A549 (cell line): Measurements from ENCODE around the gene CAMKMT. TPM values are rescaled to one million over a fixed set of nuclear protein-coding genes. Genes with fewer than 3 reads are reported as not detected.
A peak's percentile ranks its signal among the peaks of the same experiment; 100 is the strongest.

ENCODE experiments used
- ATAC-seq, 2 experiments: fragments of 200-7000 bp in 1 of 2; fragments of >200 bp in 1 of 2; cut with Nextera tagmentation in 1 of 2; cut with Tn5 transposase in 1 of 2; 3 replicates each; pipeline versions ENCODE4 v1.8.0 to v1.9.1; 2018 to 2020; ENCODE audit warnings: mild to moderate bottlenecking in 1 of 2, moderate library complexity in 1 of 2
- CTCF ChIA-PET: fragments of 300-600 bp; sonication (Branson Sonifier 250); formaldehyde crosslinking; extraction: SDS; loops from one replicate; lab custom pipeline; 2021; ENCODE audit warnings: antibody characterized with exemption, inconsistent platforms; lab: Yijun Ruan, JAX
- POLR2A ChIA-PET: fragments of 350-600 bp; formaldehyde crosslinking; extraction: SDS; loops from one replicate; lab custom pipeline; 2021; ENCODE audit warnings: antibody characterized with exemption, inconsistent platforms; lab: Yijun Ruan, JAX
- DNase-seq, 2 experiments: peaks; one replicate each; pipeline versions ENCODE4 v3.0.0 to v3.0.0-alpha.2; 2011 to 2016; ENCODE audit warnings: low read depth in 1 of 2, low spot score in 1 of 2
- FAIRE-seq: peaks from 2 replicates; lab custom pipeline; 2011; peaks lifted over from hg19 to GRCh38; lab: Jason Lieb, UNC
- H3K27ac ChIP-seq, 2 experiments: fragments of >200 bp; sonication (Bioruptor Twin); formaldehyde crosslinking; 3 replicates each; pipeline ENCODE4 v1.5.1; 2016 to 2017
- H3K4me1 ChIP-seq: fragments of >200 bp; sonication (Bioruptor Twin); formaldehyde crosslinking; 3 replicates; pipeline ENCODE4 v1.6.1; 2016
- H3K4me2 ChIP-seq: fragments of >200 bp; sonication (Bioruptor Twin); formaldehyde crosslinking; 3 replicates; pipeline ENCODE4 v1.6.1; 2016
- H3K4me3 ChIP-seq: fragments of >200 bp; sonication (Bioruptor Twin); formaldehyde crosslinking; 3 replicates; pipeline ENCODE4 v1.5.1; 2016
- H3K9me3 ChIP-seq: fragments of >200 bp; sonication (Bioruptor Twin); formaldehyde crosslinking; 3 replicates; pipeline ENCODE4 v1.6.1; 2016
- ATOH8 ChIP-seq: fragments of 250-450 bp; sonication (Bioruptor Pico); IDR thresholded peaks from 2 replicates; pipeline ENCODE4 v1.5.0; 2020; ENCODE audit warnings: low read depth, mild to moderate bottlenecking, moderate library complexity
- BHLHE40 ChIP-seq: IDR thresholded peaks from 2 replicates; pipeline ENCODE4 v1.6.1; 2012; ENCODE audit warnings: low read depth, low read length, inconsistent platforms
- CBX2 ChIP-seq: fragments of 200-600 bp; sonication (generic); IDR thresholded peaks from 2 replicates; pipeline ENCODE4 v1.6.1; 2016; ENCODE audit warnings: low read depth, mild to moderate bottlenecking, borderline replicate concordance
- CBX8 ChIP-seq: fragments of 200-600 bp; sonication (generic); IDR thresholded peaks from 2 replicates; pipeline ENCODE4 v1.6.1; 2016
- ELK1 ChIP-seq: fragments of 150-350 bp; IDR thresholded peaks from 2 replicates; pipeline ENCODE4 v1.6.1; 2014; ENCODE audit warnings: low read depth, mild to moderate bottlenecking, low read length
- FOSL2 ChIP-seq, 2 experiments: fragments of 450-650 bp in 1 of 2; fragments of >200 bp in 1 of 2; sonication (Bioruptor Twin) in 1 of 2; formaldehyde crosslinking; IDR thresholded peaks; 2 replicates each; pipeline versions ENCODE4 v1.5.0 to v1.6.1; 2016 to 2020; ENCODE audit warnings: mild to moderate bottlenecking in 1 of 2, moderate library complexity in 1 of 2
- HDAC2 ChIP-seq: fragments of 200-600 bp; sonication (generic); IDR thresholded peaks from 2 replicates; pipeline ENCODE4 v1.6.1; 2016
- HEYL ChIP-seq: fragments of 250-450 bp; sonication (Bioruptor Pico); IDR thresholded peaks from 2 replicates; pipeline ENCODE4 v1.8.0; 2021; ENCODE audit warnings: mild to moderate bottlenecking, moderate library complexity
- HOXB13 ChIP-seq: fragments of 250-450 bp; sonication (Bioruptor Pico); IDR thresholded peaks from 2 replicates; pipeline ENCODE4 v1.5.0; 2020; ENCODE audit warnings: low read depth, mild to moderate bottlenecking, moderate library complexity
- KDM1A ChIP-seq: fragments of 200-600 bp; sonication (generic); IDR thresholded peaks from 2 replicates; pipeline ENCODE4 v1.6.1; 2016; ENCODE audit warnings: low read depth, mild to moderate bottlenecking
- NFE2L2 ChIP-seq: fragments of 150-350 bp; conservative IDR thresholded peaks from 2 replicates; pipeline ENCODE4 v1.6.1; 2014; ENCODE audit warnings: low read length
- NPAS2 ChIP-seq: fragments of 250-450 bp; sonication (Bioruptor Pico); IDR thresholded peaks from 2 replicates; pipeline ENCODE4 v1.8.0; 2022; ENCODE audit warnings: mild to moderate bottlenecking, moderate library complexity, borderline replicate concordance
- NR3C1 ChIP-seq: fragments of >200 bp; sonication (Bioruptor Twin); formaldehyde crosslinking; IDR thresholded peaks from 3 replicates; pipeline ENCODE4 v1.6.1; 2017
- PBX3 ChIP-seq: IDR thresholded peaks from 2 replicates; pipeline ENCODE4 v1.6.1; 2012
- PHF8 ChIP-seq: fragments of 200-600 bp; sonication (generic); IDR thresholded peaks from 2 replicates; pipeline ENCODE4 v1.6.1; 2016; ENCODE audit warnings: low read depth, mild to moderate bottlenecking, antibody characterized with exemption, moderate library complexity, borderline replicate concordance
- RAD21 ChIP-seq, 2 experiments: fragments of >200 bp in 1 of 2; sonication (Bioruptor Twin) in 1 of 2; formaldehyde crosslinking in 1 of 2; IDR thresholded peaks in 1 of 2; conservative IDR thresholded peaks in 1 of 2; 2 replicates in 1 of 2; 3 replicates in 1 of 2; pipeline ENCODE4 v1.6.1; 2012 to 2018; ENCODE audit warnings: inconsistent platforms in 1 of 2
- RARB ChIP-seq: fragments of 250-450 bp; sonication (Bioruptor Pico); IDR thresholded peaks from 2 replicates; pipeline ENCODE4 v1.8.0; 2021; ENCODE audit warnings: mild to moderate bottlenecking, moderate library complexity
- RCOR1 ChIP-seq: fragments of 150-350 bp; IDR thresholded peaks from 2 replicates; pipeline ENCODE4 v1.6.1; 2014; ENCODE audit warnings: antibody characterized with exemption, low read length, low read depth
- RFX5 ChIP-seq: fragments of 450-650 bp; IDR thresholded peaks from 2 replicates; pipeline ENCODE4 v1.7.1; 2014; ENCODE audit warnings: antibody characterized with exemption, mild to moderate bottlenecking, moderate library complexity
- RNF2 ChIP-seq: fragments of 200-600 bp; sonication (generic); IDR thresholded peaks from 2 replicates; pipeline ENCODE4 v1.6.1; 2016; ENCODE audit warnings: low read depth, mild to moderate bottlenecking, antibody characterized with exemption, moderate library complexity, borderline replicate concordance
- TP53 ChIP-seq: fragments of 250-450 bp; sonication (Bioruptor Pico); IDR thresholded peaks from 2 replicates; pipeline ENCODE4 v1.5.0; 2021; ENCODE audit warnings: mild to moderate bottlenecking, moderate library complexity
- USF2 ChIP-seq: fragments of 450-650 bp; IDR thresholded peaks from 2 replicates; pipeline ENCODE4 v1.6.1; 2014; ENCODE audit warnings: antibody characterized with exemption
- ZFP36 ChIP-seq: fragments of 450-650 bp; IDR thresholded peaks from 2 replicates; pipeline ENCODE4 v1.6.1; 2014; ENCODE audit warnings: borderline replicate concordance; ENCODE audit not compliant: partially characterized antibody
- ZSCAN20 ChIP-seq: fragments of 250-450 bp; sonication (Bioruptor Pico); IDR thresholded peaks from 2 replicates; pipeline ENCODE4 v1.8.0; 2022; ENCODE audit warnings: mild to moderate bottlenecking, moderate library complexity
- WGBS: methylation state at CpG from one replicate; pipeline ENCODE4 v1.1.6; 2017; ENCODE audit errors: missing lambda C conversion rate; 5-methylcytosine and 5-hydroxymethylcytosine counted together
- polyA plus RNA-seq, 4 experiments: library from polyadenylated mRNA; depleted of rRNA in 3 of 4; stranded (reverse); fragments of >200 nt; fragmentation: RNase III in 1 of 4; extraction: RNeasy Plus Mini Kit Qiagen cat#74134 plus additional on column Dnase treatment in 1 of 4; gene quantifications; 2 replicates in 3 of 4; 3 replicates in 1 of 4; pipeline ENCODE4 v1.2.3, GENCODE V29; 2011 to 2017
- TF ChIP-seq, protein P1 (sequence below): fragments of >200 bp; sonication (Bioruptor Twin); formaldehyde crosslinking; IDR thresholded peaks from 2 replicates; pipeline ENCODE4 v1.6.1; 2016
- TF ChIP-seq, protein P2 (sequence below): fragments of 250-450 bp; sonication (Bioruptor Pico); IDR thresholded peaks from 2 replicates; pipeline ENCODE4 v1.5.0; 2021; ENCODE audit warnings: mild to moderate bottlenecking, moderate library complexity, borderline replicate concordance

The CAMKMT gene
- polyA plus RNA-seq, 2 of the 4 experiments (the other 2 are of a cell fraction) = 6.5 to 15.7 TPM

DNA sequence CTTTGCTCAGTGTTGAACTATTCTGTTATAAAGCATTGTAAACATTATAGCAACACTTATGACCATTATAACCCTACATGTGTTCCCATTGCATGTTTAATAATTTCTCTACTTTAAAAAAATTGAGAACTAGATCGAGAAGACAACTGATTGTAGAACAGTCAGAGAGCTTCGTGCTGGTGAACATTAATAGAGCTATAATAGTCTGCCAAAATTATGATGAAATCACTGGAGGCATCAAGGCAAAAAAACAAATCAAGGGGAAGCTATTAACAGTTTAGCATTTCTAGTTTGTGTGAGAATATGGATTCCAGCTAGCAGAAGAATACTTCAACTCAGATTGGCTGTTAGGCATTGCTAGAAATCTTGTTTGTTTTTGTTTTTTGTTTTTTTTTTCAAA lies 284.2 kb downstream of the CAMKMT start:
- 36% methylated on average over 2 of the region's 2 CpGs for WGBS
- FAIRE-seq = peak; percentile 23
- ChIA-PET POLR2A (no interaction called here), CTCF (interaction anchor here (0.7 to 1.5 kb wide), 2 partner anchors 22 to 848 kb away, joined by 3 to 4 read pairs; no protein-coding TSS in a partner anchor)
- ATAC-seq = no peak
- Histone ChIP-seq H3K27ac (no peak overlapping the region), H3K9me3 (no peaks in the 10 kb centered on the region), H3K4me3 (no peak overlapping the region), H3K4me2 (no peak overlapping the region), H3K4me1 (no peaks in the 10 kb centered on the region)
- DNase-seq = no peak
- TF ChIP-seq USF2 (no peak), PBX3 (no peak), ATOH8 (CRISPR knock-in tag) (no peak), TP53 (CRISPR knock-in tag) (no peak), NPAS2 (CRISPR knock-in tag) (no peak), ELK1 (no peak), HDAC2 (no peak)
- TF ChIP-seq, protein P1, sequence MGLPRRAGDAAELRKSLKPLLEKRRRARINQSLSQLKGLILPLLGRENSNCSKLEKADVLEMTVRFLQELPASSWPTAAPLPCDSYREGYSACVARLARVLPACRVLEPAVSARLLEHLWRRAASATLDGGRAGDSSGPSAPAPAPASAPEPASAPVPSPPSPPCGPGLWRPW = no peak
- TF ChIP-seq, protein P2, sequence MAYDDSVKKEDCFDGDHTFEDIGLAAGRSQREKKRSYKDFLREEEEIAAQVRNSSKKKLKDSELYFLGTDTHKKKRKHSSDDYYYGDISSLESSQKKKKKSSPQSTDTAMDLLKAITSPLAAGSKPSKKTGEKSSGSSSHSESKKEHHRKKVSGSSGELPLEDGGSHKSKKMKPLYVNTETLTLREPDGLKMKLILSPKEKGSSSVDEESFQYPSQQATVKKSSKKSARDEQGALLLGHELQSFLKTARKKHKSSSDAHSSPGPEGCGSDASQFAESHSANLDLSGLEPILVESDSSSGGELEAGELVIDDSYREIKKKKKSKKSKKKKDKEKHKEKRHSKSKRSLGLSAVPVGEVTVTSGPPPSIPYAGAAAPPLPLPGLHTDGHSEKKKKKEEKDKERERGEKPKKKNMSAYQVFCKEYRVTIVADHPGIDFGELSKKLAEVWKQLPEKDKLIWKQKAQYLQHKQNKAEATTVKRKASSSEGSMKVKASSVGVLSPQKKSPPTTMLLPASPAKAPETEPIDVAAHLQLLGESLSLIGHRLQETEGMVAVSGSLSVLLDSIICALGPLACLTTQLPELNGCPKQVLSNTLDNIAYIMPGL (CRISPR knock-in tag) = no peak
- TF ChIP-seq, all 56 proteins: peak for 0

DNA sequence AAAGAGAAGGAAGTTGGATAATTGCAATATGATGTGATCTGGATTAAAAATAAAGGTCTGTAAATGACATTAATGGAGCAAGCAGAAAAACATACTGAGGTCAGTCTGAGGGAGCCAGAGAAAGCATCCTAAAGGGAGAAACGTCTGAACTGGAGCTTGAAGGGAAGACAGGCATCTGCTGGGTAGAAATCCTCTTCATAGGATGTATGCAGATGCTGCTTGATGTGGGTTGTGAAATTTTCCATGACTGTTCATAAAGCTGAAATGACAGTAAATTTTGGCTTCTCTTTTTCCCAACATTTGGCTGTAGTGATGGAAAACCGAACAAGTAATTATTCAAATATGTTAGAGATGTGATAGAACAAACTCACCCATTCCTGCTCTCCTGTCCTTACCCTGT lies 287.6 kb downstream of the CAMKMT start:
- Histone ChIP-seq H3K4me3 (no peak overlapping the region), H3K9me3 (no peaks in the 10 kb centered on the region), H3K4me1 (no peaks in the 10 kb centered on the region), H3K27ac (no peak overlapping the region), H3K4me2 (no peak overlapping the region)
- ChIA-PET POLR2A (no interaction called here), CTCF (interaction anchor here (0.7 to 1.6 kb wide), 2 partner anchors 19 to 170 kb away, joined by 3 to 4 read pairs; no protein-coding TSS in a partner anchor)
- ATAC-seq (no peak), FAIRE-seq (no peak)
- TF ChIP-seq TP53 (CRISPR knock-in tag) (no peak), ZFP36 (no peak), HEYL (CRISPR knock-in tag) (no peak), HOXB13 (CRISPR knock-in tag) (no peak), BHLHE40 (no peak), CBX2 (no peak), RARB (no peak), KDM1A (no peak)
- TF ChIP-seq, all 56 proteins: peak for 0
- WGBS = 74% methylated on average over 2 of the region's 2 CpGs
- DNase-seq = no peak

- CTCF ChIA-PET = interaction anchor here (1.4 kb wide), 2 partner anchors 11 to 15 kb away, joined by 3 to 4 read pairs; no protein-coding TSS in a partner anchor
- H3K9me3 ChIP-seq = no peaks in the 10 kb centered on the region
- no peak for ATAC-seq
- no peak for DNase-seq
- WGBS = 55% methylated on average over 1 of the region's 1 CpG
- H3K4me2 ChIP-seq = no peak overlapping the region
- no peaks in the 10 kb centered on the region for H3K4me1 ChIP-seq
- no peak overlapping the region for H3K4me3 ChIP-seq
- POLR2A ChIA-PET = no interaction called here
- no peak overlapping the region for H3K27ac ChIP-seq
- FAIRE-seq = no peak
- TF ChIP-seq NR3C1 (no peak), ZSCAN20 (CRISPR knock-in tag) (no peak), RNF2 (no peak), RFX5 (no peak), RAD21 (conservative IDR thresholded peaks at IDR 0.05 in 1 of 2, IDR thresholded peaks at IDR 0.05 in 1 of 2) (no peak), KDM1A (no peak), CBX8 (no peak), FOSL2 (IDR thresholded peaks at IDR 0.05) (no peak), FOSL2 (CRISPR knock-in tag; IDR thresholded peaks at IDR 0.05) (no peak), PHF8 (no peak), NFE2L2 (no peak), RCOR1 (no peak), RARB (no peak)
These were observed 289.0 kb downstream of the CAMKMT start for GRCh38 chr2:44650796-44651195.
